ENCODE results near the gene CCDC88C.

DNA sequence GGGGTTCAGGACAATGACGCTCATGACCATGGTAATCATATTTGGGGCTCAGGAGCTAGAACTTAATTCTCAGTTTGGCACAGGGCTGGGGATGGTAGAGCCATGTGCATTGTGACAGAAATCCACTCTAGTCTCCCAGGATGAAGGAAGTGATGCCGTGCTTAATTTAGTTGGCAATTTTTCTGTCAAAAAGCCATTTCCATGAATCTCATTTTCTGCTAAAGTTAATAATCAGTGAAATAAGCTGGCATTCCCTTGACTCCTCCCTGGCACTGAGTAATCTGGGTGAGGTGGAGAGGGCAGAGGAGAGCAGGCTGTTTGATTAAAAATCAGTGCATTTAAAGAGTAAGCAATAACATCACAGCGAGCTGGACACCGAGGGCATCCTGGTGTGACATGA lies 128.2 kb downstream of the CCDC88C start:
- TF ChIP-seq, protein P1, sequence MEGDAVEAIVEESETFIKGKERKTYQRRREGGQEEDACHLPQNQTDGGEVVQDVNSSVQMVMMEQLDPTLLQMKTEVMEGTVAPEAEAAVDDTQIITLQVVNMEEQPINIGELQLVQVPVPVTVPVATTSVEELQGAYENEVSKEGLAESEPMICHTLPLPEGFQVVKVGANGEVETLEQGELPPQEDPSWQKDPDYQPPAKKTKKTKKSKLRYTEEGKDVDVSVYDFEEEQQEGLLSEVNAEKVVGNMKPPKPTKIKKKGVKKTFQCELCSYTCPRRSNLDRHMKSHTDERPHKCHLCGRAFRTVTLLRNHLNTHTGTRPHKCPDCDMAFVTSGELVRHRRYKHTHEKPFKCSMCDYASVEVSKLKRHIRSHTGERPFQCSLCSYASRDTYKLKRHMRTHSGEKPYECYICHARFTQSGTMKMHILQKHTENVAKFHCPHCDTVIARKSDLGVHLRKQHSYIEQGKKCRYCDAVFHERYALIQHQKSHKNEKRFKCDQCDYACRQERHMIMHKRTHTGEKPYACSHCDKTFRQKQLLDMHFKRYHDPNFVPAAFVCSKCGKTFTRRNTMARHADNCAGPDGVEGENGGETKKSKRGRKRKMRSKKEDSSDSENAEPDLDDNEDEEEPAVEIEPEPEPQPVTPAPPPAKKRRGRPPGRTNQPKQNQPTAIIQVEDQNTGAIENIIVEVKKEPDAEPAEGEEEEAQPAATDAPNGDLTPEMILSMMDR (conservative IDR thresholded peaks at IDR 0.05; ENCODE audit: low read depth, low read length) = no peak
- TF ChIP-seq EZH2phosphoT487 (IDR thresholded peaks at IDR 0.05; ENCODE audit: borderline replicate concordance, low read length) (no peak), EZH2 (IDR thresholded peaks at IDR 0.05; ENCODE audit: low read length, unreplicated experiment) (no peak)

Data from PC-3 (cell line).